Raji (cell line): ENCODE data around the gene CDH1.

Source experiments
- POLR2A ChIP-seq: IDR thresholded peaks from 2 replicates; pipeline ENCODE4 v1.6.1; 2011; ENCODE audit warnings: low read depth, low read length, control low read depth; ENCODE audit not compliant: insufficient read depth

The CDH1 gene

GRCh38 chr16:68772871-68773270, 35.8 kb downstream of the CDH1 start:
- TF ChIP-seq POLR2A = no peak

GRCh38 chr16:68774982-68775634, 38.0 kb downstream of the CDH1 start:
- no peak for TF ChIP-seq POLR2A

GRCh38 chr16:68776821-68777485, 39.9 kb downstream of the CDH1 start:
- no peak for TF ChIP-seq POLR2A

- no peak for TF ChIP-seq POLR2A
Measured at GRCh38 chr16:68778551-68779231, 41.6 kb downstream of the CDH1 start.

GRCh38 chr16:68779891-68780290, 42.8 kb downstream of the CDH1 start:
- no peak for TF ChIP-seq POLR2A

- no peak for TF ChIP-seq POLR2A
Measured at GRCh38 chr16:68781784-68782183, 44.7 kb downstream of the CDH1 start.

GRCh38 chr16:68782198-68783174, 45.4 kb downstream of the CDH1 start:
- no peak for TF ChIP-seq POLR2A

- TF ChIP-seq POLR2A = no peak
Measured at GRCh38 chr16:68784226-68784625, 47.1 kb downstream of the CDH1 start.

- no peak for TF ChIP-seq POLR2A
Measured at GRCh38 chr16:68784721-68785120, 47.6 kb downstream of the CDH1 start.

- TF ChIP-seq POLR2A = no peak
Measured at GRCh38 chr16:68785715-68786114, 48.6 kb downstream of the CDH1 start.

- TF ChIP-seq POLR2A = no peak
Measured at GRCh38 chr16:68786685-68787418, 49.8 kb downstream of the CDH1 start.

GRCh38 chr16:68790130-68790761, 53.2 kb downstream of the CDH1 start:
- TF ChIP-seq POLR2A = no peak

GRCh38 chr16:68790944-68791343, 53.9 kb downstream of the CDH1 start:
- no peak for TF ChIP-seq POLR2A
